HCT116 (cell line): ENCODE measurements around the gene SLC25A1.

ENCODE experiments used
- ATF3 ChIP-seq: IDR thresholded peaks from 2 replicates; pipeline ENCODE4 v1.6.1; 2012
- CTCF ChIP-seq, 3 experiments: fragments of 200-600 bp in 1 of 3; sonication (generic) in 1 of 3; IDR thresholded peaks in 2 of 3; conservative IDR thresholded peaks in 1 of 3; 2 replicates each; pipeline ENCODE4 v1.5.1; 2012 to 2017; ENCODE audit warnings: low read depth in 2 of 3, low read length in 2 of 3, antibody characterized with exemption in 1 of 3, borderline replicate concordance in 1 of 3, control low read depth in 1 of 3, mild to moderate bottlenecking in 1 of 3, mixed read lengths in 1 of 3, mixed run types in 1 of 3, moderate library complexity in 1 of 3; ENCODE audit not compliant: insufficient read depth in 1 of 3
- EZH2 ChIP-seq: fragments of 200-600 bp; sonication (generic); IDR thresholded peaks from 2 replicates; pipeline ENCODE4 v1.6.1; 2017; ENCODE audit warnings: antibody characterized with exemption, mixed run types
- EZH2phosphoT487 ChIP-seq: fragments of 200-600 bp; IDR thresholded peaks from 2 replicates; pipeline ENCODE4 v1.6.1; 2018; ENCODE audit warnings: antibody characterized with exemption, borderline replicate concordance
- JUND ChIP-seq: IDR thresholded peaks from 2 replicates; pipeline ENCODE4 v1.6.1; 2012
- MAX ChIP-seq: IDR thresholded peaks from 2 replicates; pipeline ENCODE4 v1.6.1; 2012
- POLR2A ChIP-seq: IDR thresholded peaks from 2 replicates; pipeline ENCODE4 v1.7.0; 2011; ENCODE audit warnings: borderline replicate concordance; ENCODE audit not compliant: insufficient read depth, insufficient read length; ENCODE audit errors: extremely low read depth
- REST ChIP-seq: IDR thresholded peaks from 2 replicates; pipeline ENCODE4 v1.6.1; 2012; ENCODE audit warnings: low read depth
- SP1 ChIP-seq: IDR thresholded peaks from 2 replicates; pipeline ENCODE4 v1.6.1; 2012; ENCODE audit warnings: low read depth
- SRF ChIP-seq: IDR thresholded peaks from 2 replicates; pipeline ENCODE4 v1.6.1; 2012; ENCODE audit warnings: low read depth

- no peak for TF ChIP-seq CTCF (IDR thresholded peaks at IDR 0.05 in 2 of 3, conservative IDR thresholded peaks at IDR 0.05 in 1 of 3; ENCODE audit: borderline replicate concordance in 1 of 3, insufficient read depth in 1 of 3, low read depth in 2 of 3, low read length in 2 of 3)
- no peak for TF ChIP-seq ATF3
- no peak for TF ChIP-seq EZH2phosphoT487
- no peak for TF ChIP-seq POLR2A
- TF ChIP-seq SRF: no peak
- no peak for TF ChIP-seq EZH2
- no peak for TF ChIP-seq SP1
- no peak for TF ChIP-seq MAX
- no peak for TF ChIP-seq REST
- TF ChIP-seq JUND: no peak
Observed at GRCh38 chr22:19134176-19134831, 44.2 kb downstream of the SLC25A1 start.
